Activated T-cell treated with anti-CD3 and anti-CD28 coated beads, Interleukin-2, amount 50 U/mL, for 72 hours (primary cell): ENCODE results near the gene TOR4A. TPM values are rescaled to one million over a fixed set of nuclear protein-coding genes. Genes with fewer than 3 reads are reported as not detected.

ENCODE experiments used
- ATAC-seq, 2 donors: fragments of 150-1000 bp; cut with Tn5 transposase; replicated peaks in 1 of 2; 2 replicates each; pipeline ENCODE4 v1.10.0; 2021; ENCODE audit warnings: moderate library complexity in 2 of 2, mild to moderate bottlenecking in 1 of 2
- DNase-seq, 2 donors: peaks; one replicate each; pipeline ENCODE4 v3.0.0; 2021 to 2022; ENCODE audit warnings: mixed read lengths in 1 of 2
- H3K27ac Mint-ChIP-seq: one replicate; pipeline ENCODE4 v1.8.0; 2022; ENCODE audit warnings: mild to moderate bottlenecking, moderate library complexity, mixed read lengths
- H3K27me3 Mint-ChIP-seq: one replicate; pipeline ENCODE4 v1.8.0; 2022; ENCODE audit warnings: low read depth, mixed read lengths
- H3K36me3 Mint-ChIP-seq, 2 donors: one replicate each; pipeline ENCODE4 v1.8.0; 2022; ENCODE audit warnings: mixed read lengths in 2 of 2, mild to moderate bottlenecking in 1 of 2; ENCODE audit not compliant: insufficient read depth in 2 of 2
- H3K4me1 Mint-ChIP-seq: one replicate; pipeline ENCODE4 v1.8.0; 2022; ENCODE audit warnings: low read depth, mixed read lengths
- H3K4me3 Mint-ChIP-seq, 2 donors: one replicate each; pipeline ENCODE4 v1.8.0; 2022; ENCODE audit warnings: mild to moderate bottlenecking in 2 of 2, mixed read lengths in 2 of 2, moderate library complexity in 2 of 2
- H3K9me3 Mint-ChIP-seq, 2 donors: one replicate each; pipeline ENCODE4 v1.8.0; 2022; ENCODE audit warnings: mixed read lengths in 2 of 2
- total RNA-seq, 2 donors: library from RNA; stranded (reverse); gene quantifications; one replicate each; pipeline ENCODE4 v1.2.3, GENCODE V29; 2022

Gene TOR4A
- total RNA-seq, 2 donors from 2014 or later: 4.3 to 8.3 TPM

- DNase-seq (no peak), ATAC-seq (peak; percentile 36 to 42)
- Mint-ChIP-seq H3K27me3 (peaks cover 32% of the 10 kb centered on the region), H3K4me1 (peaks cover 10% of the 10 kb centered on the region), H3K27ac (no peak overlapping the region), H3K36me3 (no peaks in the 10 kb centered on the region), H3K9me3 (no peaks in the 10 kb centered on the region), H3K4me3 (peak overlapping the region; percentile 53 to 62)
Observed at GRCh38 chr9:137294091-137294680, 16.7 kb downstream of the TOR4A start.

GRCh38 chr9:137294681-137295237 lies 17.2 kb downstream of the TOR4A start:
- Mint-ChIP-seq H3K36me3 (no peaks in the 10 kb centered on the region), H3K4me1 (peaks cover 11% of the 10 kb centered on the region), H3K27ac (no peak overlapping the region), H3K27me3 (peaks cover 35% of the 10 kb centered on the region), H3K4me3 (peak overlapping the region; percentile 53 to 62), H3K9me3 (no peaks in the 10 kb centered on the region)
- ATAC-seq (peak in 1 of 2 donors; percentile 18), DNase-seq (no peak)

GRCh38 chr9:137295238-137295811 lies 17.8 kb downstream of the TOR4A start:
- Mint-ChIP-seq H3K36me3 (no peaks in the 10 kb centered on the region), H3K4me3 (peak overlapping the region in 1 of 2 donors; percentile 53), H3K27me3 (peaks cover 40% of the 10 kb centered on the region), H3K9me3 (no peaks in the 10 kb centered on the region), H3K27ac (no peak overlapping the region), H3K4me1 (peaks cover 14% of the 10 kb centered on the region)
- DNase-seq (peak; percentile 64 to 75), ATAC-seq (peak; percentile 82 to 85)

- DNase-seq: no peak
- no peaks in the 10 kb centered on the region for H3K36me3 Mint-ChIP-seq
- H3K4me1 Mint-ChIP-seq: peaks cover 19% of the 10 kb centered on the region
- peaks cover 47% of the 10 kb centered on the region for H3K27me3 Mint-ChIP-seq
- H3K27ac Mint-ChIP-seq: no peak overlapping the region
- no peaks in the 10 kb centered on the region for H3K9me3 Mint-ChIP-seq
- ATAC-seq: peak; percentile 34 to 48
- peak overlapping the region; percentile 25 to 82 for H3K4me3 Mint-ChIP-seq
Observed at GRCh38 chr9:137295849-137296669, 18.5 kb downstream of the TOR4A start.

GRCh38 chr9:137296670-137297664 lies 19.4 kb downstream of the TOR4A start:
- no peaks in the 10 kb centered on the region for H3K9me3 Mint-ChIP-seq
- H3K27ac Mint-ChIP-seq: no peak overlapping the region
- H3K36me3 Mint-ChIP-seq: no peaks in the 10 kb centered on the region
- peaks cover 19% of the 10 kb centered on the region for H3K4me1 Mint-ChIP-seq
- peaks cover 47% of the 10 kb centered on the region for H3K27me3 Mint-ChIP-seq
- no peak for ATAC-seq
- peak overlapping the region; percentile 33 to 82 for H3K4me3 Mint-ChIP-seq
- DNase-seq: no peak

- H3K27me3 Mint-ChIP-seq: peaks cover 47% of the 10 kb centered on the region
- H3K4me1 Mint-ChIP-seq: peaks cover 19% of the 10 kb centered on the region
- no peaks in the 10 kb centered on the region for H3K36me3 Mint-ChIP-seq
- DNase-seq (no peak), ATAC-seq (no peak)
- H3K27ac Mint-ChIP-seq: no peak overlapping the region
- no peaks in the 10 kb centered on the region for H3K9me3 Mint-ChIP-seq
- no peak overlapping the region for H3K4me3 Mint-ChIP-seq
Observed at GRCh38 chr9:137297966-137298365, 20.4 kb downstream of the TOR4A start.

GRCh38 chr9:137298401-137299202 lies 21.1 kb downstream of the TOR4A start:
- no peaks in the 10 kb centered on the region for H3K9me3 Mint-ChIP-seq
- ATAC-seq: no peak

GRCh38 chr9:137299203-137299565 lies 21.7 kb downstream of the TOR4A start:
- peaks cover 38% of the 10 kb centered on the region for H3K27me3 Mint-ChIP-seq
- H3K4me3 Mint-ChIP-seq: no peak overlapping the region
- peaks cover 19% of the 10 kb centered on the region for H3K4me1 Mint-ChIP-seq
- ATAC-seq (no peak), DNase-seq (no peak)
- no peaks in the 10 kb centered on the region for H3K36me3 Mint-ChIP-seq
- no peak overlapping the region for H3K27ac Mint-ChIP-seq
- no peaks in the 10 kb centered on the region for H3K9me3 Mint-ChIP-seq

More at GRCh38 chr9:137298401-137299202, 21.1 kb downstream of the TOR4A start:
- Mint-ChIP-seq H3K36me3 (no peaks in the 10 kb centered on the region), H3K4me1 (peaks cover 19% of the 10 kb centered on the region), H3K27me3 (peaks cover 40% of the 10 kb centered on the region), H3K27ac (no peak overlapping the region), H3K4me3 (no peak overlapping the region)
- no peak for DNase-seq

- Mint-ChIP-seq H3K27ac (no peak overlapping the region), H3K4me3 (peak overlapping the region; percentile 50 to 69), H3K9me3 (no peaks in the 10 kb centered on the region), H3K4me1 (peaks cover 15% of the 10 kb centered on the region), H3K36me3 (no peaks in the 10 kb centered on the region), H3K27me3 (peaks cover 38% of the 10 kb centered on the region)
- ATAC-seq: no peak
- no peak for DNase-seq
Observed at GRCh38 chr9:137299938-137300337, 22.4 kb downstream of the TOR4A start.

GRCh38 chr9:137300567-137301080 lies 23.1 kb downstream of the TOR4A start:
- DNase-seq (no peak), ATAC-seq (no peak)
- Mint-ChIP-seq H3K9me3 (no peaks in the 10 kb centered on the region), H3K27ac (no peak overlapping the region), H3K4me3 (peak overlapping the region; percentile 87 to 91), H3K27me3 (peaks cover 38% of the 10 kb centered on the region), H3K4me1 (peaks cover 15% of the 10 kb centered on the region), H3K36me3 (no peaks in the 10 kb centered on the region)

- Mint-ChIP-seq H3K4me3 (peak overlapping the region; percentile 87 to 91), H3K27ac (no peak overlapping the region), H3K27me3 (peaks cover 37% of the 10 kb centered on the region), H3K36me3 (no peaks in the 10 kb centered on the region), H3K9me3 (no peaks in the 10 kb centered on the region), H3K4me1 (peaks cover 15% of the 10 kb centered on the region)
- ATAC-seq (peak; percentile 27 to 31), DNase-seq (peak; percentile 44 to 51)
Observed at GRCh38 chr9:137301081-137301947, 23.8 kb downstream of the TOR4A start.
